HG03064 (cell line): ENCODE measurements around the gene IL36G.

Source experiments
- ATAC-seq: cut with Tn5 transposase; IDR thresholded peaks from one replicate; pipeline ENCODE4 v1.9.1; 2021; ENCODE audit warnings: low read depth; ENCODE audit not compliant: unreplicated experiment

Gene IL36G

GRCh38 chr2:113014067-113014466, 36.3 kb downstream of the IL36G start:
- no peak for ATAC-seq

- ATAC-seq: no peak
These were observed 37.2 kb downstream of the IL36G start for GRCh38 chr2:113015042-113015441.

GRCh38 chr2:113015655-113016054, 37.8 kb downstream of the IL36G start:
- no peak for ATAC-seq

- ATAC-seq: no peak
These were observed 40.7 kb downstream of the IL36G start for GRCh38 chr2:113018509-113018908.

- ATAC-seq: no peak
These were observed 43.5 kb downstream of the IL36G start for GRCh38 chr2:113021312-113021711.

GRCh38 chr2:113024764-113025163, 47.0 kb downstream of the IL36G start:
- ATAC-seq: no peak

GRCh38 chr2:113025737-113026136, 47.9 kb downstream of the IL36G start:
- no peak for ATAC-seq

- no peak for ATAC-seq
These were observed 49.9 kb downstream of the IL36G start for GRCh38 chr2:113027691-113028090.

GRCh38 chr2:113028112-113028511, 50.3 kb downstream of the IL36G start:
- ATAC-seq: no peak

GRCh38 chr2:113032737-113033136, 54.9 kb downstream of the IL36G start:
- ATAC-seq: no peak

GRCh38 chr2:113034016-113034415, 56.2 kb downstream of the IL36G start:
- no peak for ATAC-seq
